OCI-LY3 (cell line): ENCODE data around the gene CASP4.

Experiments
- H2AFZ ChIP-seq: fragments of 200-600, 300-600 bp; shearing (Covaris generic); 2 replicates; pipeline ENCODE4 v1.6.0; 2014; ENCODE audit warnings: antibody characterized with exemption, low read depth, low read length
- H3K27ac ChIP-seq: fragments of 200-600, 300-600 bp; sonication (generic); 2 replicates; pipeline ENCODE4 v1.5.1; 2014; ENCODE audit warnings: mild to moderate bottlenecking, low read length, moderate library complexity, mixed read lengths
- H3K27me3 ChIP-seq: fragments of 200-600, 300-600 bp; sonication (generic); 2 replicates; pipeline ENCODE4 v1.6.1; 2014; ENCODE audit warnings: low read depth, low read length, mixed read lengths
- H3K36me3 ChIP-seq: fragments of 200-600, 300-600 bp; sonication (generic); replicated peaks from 2 replicates; pipeline ENCODE3; 2014; ENCODE audit warnings: low read depth, low read length, mixed read lengths
- H3K4me1 ChIP-seq: fragments of 300-600, 200-600 bp; sonication (generic); 2 replicates; pipeline ENCODE4 v1.6.1; 2014; ENCODE audit warnings: low read length, mixed read lengths
- H3K4me2 ChIP-seq: fragments of 200-600, 300-600 bp; sonication (generic); 2 replicates; pipeline ENCODE4 v1.6.1; 2014; ENCODE audit warnings: low read length, mixed read lengths
- H3K4me3 ChIP-seq: fragments of 300-600, 200-600 bp; sonication (generic); 2 replicates; pipeline ENCODE4 v1.5.1; 2014; ENCODE audit warnings: antibody characterized with exemption, mild to moderate bottlenecking, low read length, moderate library complexity
- H3K79me2 ChIP-seq: fragments of 300-600, 200-600 bp; shearing (Covaris generic); 2 replicates; pipeline ENCODE4 v1.6.1; 2014; ENCODE audit warnings: mild to moderate bottlenecking, low read length, mixed read lengths
- H3K9ac ChIP-seq: fragments of 300-600, 200-600 bp; shearing (Covaris generic); 2 replicates; pipeline ENCODE4 v1.6.0; 2014; ENCODE audit warnings: mild to moderate bottlenecking, low read length, moderate library complexity
- H3K9me3 ChIP-seq: fragments of 200-600, 300-600 bp; shearing (Covaris generic); 2 replicates; pipeline ENCODE4 v1.6.1; 2014; ENCODE audit warnings: low read length, mixed read lengths; ENCODE audit not compliant: insufficient read depth
- H4K20me1 ChIP-seq: fragments of 200-600, 300-600 bp; sonication (generic); 2 replicates; pipeline ENCODE4 v1.6.1; 2016; ENCODE audit warnings: low read length, mixed read lengths; ENCODE audit not compliant: insufficient read depth
- EZH2phosphoT487 ChIP-seq: fragments of 200-600 bp; shearing (Covaris generic); IDR thresholded peaks from 2 replicates; pipeline ENCODE4 v1.6.1; 2018; ENCODE audit warnings: antibody characterized with exemption, mixed run types, low read depth
- TF ChIP-seq, protein P1 (sequence below): fragments of 200-600, 300-600 bp; sonication (generic); IDR thresholded peaks from 2 replicates; pipeline ENCODE4 v1.5.1; 2014; ENCODE audit warnings: antibody characterized with exemption, low read length, low read depth

Gene CASP4

DNA sequence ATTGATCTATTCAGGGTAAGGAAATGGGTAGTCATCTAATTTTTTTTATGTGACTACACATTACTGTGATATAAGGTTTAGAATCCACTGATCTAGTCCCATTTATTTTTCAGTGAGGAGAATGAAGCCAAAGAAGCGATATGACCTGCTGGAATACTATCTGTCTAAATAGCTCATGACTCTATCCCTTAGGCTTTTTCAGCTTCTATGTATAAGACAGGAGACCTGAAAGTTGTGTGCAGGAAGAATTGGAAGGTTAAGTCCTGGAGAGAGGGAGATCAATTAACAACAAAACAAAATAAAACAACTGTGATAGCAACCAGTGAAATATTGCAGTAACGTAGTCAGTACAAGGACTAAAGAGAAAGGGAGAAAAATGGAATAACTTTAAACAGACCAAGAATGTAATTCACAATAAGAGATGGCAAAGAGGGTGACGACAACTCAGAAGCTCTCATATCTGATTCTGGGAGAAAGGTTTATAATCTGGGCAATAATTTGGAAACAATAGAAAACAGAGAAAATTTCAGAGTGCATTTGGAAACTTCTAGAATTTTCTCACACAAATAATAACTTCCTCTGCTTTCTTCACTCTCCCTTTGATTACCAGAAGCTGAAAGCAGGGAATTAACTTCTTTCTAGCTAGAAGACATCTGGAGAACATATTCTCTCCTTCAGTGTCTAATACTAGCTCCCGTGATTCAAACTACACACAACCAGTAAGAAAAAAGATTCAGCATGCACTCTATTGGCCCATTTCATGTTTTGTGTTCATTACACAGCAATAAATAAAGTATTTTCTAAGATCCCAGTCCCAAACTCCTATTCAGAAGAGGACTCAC is 50.9 kb downstream of the CASP4 start:
- H3K9me3 ChIP-seq, result no peaks in the 10 kb centered on the region
- no peaks in the 10 kb centered on the region for H3K36me3 ChIP-seq
- no peaks in the 10 kb centered on the region for H3K79me2 ChIP-seq
- peak overlapping the region; percentile 93 for H2AFZ ChIP-seq
- peak overlapping the region; percentile 72 for H3K4me3 ChIP-seq
- H3K4me2 ChIP-seq, result peak overlapping the region; percentile 70
- peak overlapping the region; percentile 30; the same call in 1 of the 2 replicates for H3K9ac ChIP-seq
- TF ChIP-seq, protein P1, sequence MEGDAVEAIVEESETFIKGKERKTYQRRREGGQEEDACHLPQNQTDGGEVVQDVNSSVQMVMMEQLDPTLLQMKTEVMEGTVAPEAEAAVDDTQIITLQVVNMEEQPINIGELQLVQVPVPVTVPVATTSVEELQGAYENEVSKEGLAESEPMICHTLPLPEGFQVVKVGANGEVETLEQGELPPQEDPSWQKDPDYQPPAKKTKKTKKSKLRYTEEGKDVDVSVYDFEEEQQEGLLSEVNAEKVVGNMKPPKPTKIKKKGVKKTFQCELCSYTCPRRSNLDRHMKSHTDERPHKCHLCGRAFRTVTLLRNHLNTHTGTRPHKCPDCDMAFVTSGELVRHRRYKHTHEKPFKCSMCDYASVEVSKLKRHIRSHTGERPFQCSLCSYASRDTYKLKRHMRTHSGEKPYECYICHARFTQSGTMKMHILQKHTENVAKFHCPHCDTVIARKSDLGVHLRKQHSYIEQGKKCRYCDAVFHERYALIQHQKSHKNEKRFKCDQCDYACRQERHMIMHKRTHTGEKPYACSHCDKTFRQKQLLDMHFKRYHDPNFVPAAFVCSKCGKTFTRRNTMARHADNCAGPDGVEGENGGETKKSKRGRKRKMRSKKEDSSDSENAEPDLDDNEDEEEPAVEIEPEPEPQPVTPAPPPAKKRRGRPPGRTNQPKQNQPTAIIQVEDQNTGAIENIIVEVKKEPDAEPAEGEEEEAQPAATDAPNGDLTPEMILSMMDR, result no peak
- TF ChIP-seq EZH2phosphoT487, result no peak
- H3K27ac ChIP-seq, result no peak overlapping the region
- H4K20me1 ChIP-seq, result no peaks in the 10 kb centered on the region
- H3K27me3 ChIP-seq, result no peaks in the 10 kb centered on the region
- no peaks in the 10 kb centered on the region for H3K4me1 ChIP-seq

DNA sequence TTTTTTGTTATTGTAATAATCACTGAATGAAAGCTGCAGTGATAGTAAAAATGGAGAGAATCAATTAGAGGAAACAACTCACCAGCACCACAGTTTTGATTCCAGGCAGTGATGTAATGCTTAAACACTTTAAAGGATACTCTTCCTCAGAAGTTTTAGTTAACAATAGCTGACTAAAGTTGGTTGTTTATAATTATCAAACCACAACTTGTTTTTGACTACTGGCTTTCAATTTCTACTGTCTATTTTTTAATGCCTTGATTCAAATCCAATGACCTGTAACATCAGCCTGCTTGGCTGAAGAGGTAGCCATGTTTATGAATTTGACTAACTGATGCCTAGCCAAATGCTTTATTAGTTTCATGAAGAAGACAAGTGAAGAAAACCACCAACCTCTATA is 51.9 kb downstream of the CASP4 start:
- no peaks in the 10 kb centered on the region for H3K79me2 ChIP-seq
- H4K20me1 ChIP-seq, result no peaks in the 10 kb centered on the region
- H3K27ac ChIP-seq, result no peak overlapping the region
- no peaks in the 10 kb centered on the region for H3K9me3 ChIP-seq
- TF ChIP-seq, protein P1, result no peak
- TF ChIP-seq EZH2phosphoT487, result no peak
- H3K4me2 ChIP-seq, result no peak overlapping the region
- no peak overlapping the region for H2AFZ ChIP-seq
- H3K9ac ChIP-seq, result no peak overlapping the region
- no peaks in the 10 kb centered on the region for H3K36me3 ChIP-seq
- H3K4me3 ChIP-seq, result no peak overlapping the region
- no peaks in the 10 kb centered on the region for H3K4me1 ChIP-seq
- no peaks in the 10 kb centered on the region for H3K27me3 ChIP-seq

DNA sequence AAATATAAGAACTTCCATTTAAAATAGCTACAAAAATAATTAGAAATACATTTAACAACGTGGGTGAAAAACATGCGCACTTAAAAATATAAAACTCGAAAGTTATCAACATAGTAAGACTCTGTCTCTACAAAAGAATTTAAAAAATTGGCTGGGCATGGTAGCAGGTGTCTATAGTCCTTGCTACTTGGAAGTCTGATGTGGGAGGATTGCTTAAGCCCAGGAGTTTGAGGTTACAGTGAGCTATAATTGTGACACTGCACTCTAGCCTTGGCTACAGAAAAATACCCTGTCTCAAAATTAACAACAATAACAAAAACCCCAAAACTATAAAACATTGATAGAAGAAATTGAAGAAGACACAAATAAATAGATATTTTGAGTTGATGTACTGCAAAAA is 56.3 kb downstream of the CASP4 start:
- Histone ChIP-seq H3K9ac (no peak overlapping the region), H4K20me1 (no peaks in the 10 kb centered on the region), H3K4me1 (no peaks in the 10 kb centered on the region), H3K79me2 (no peaks in the 10 kb centered on the region), H3K9me3 (no peaks in the 10 kb centered on the region), H3K36me3 (no peaks in the 10 kb centered on the region), H3K4me2 (no peak overlapping the region), H2AFZ (no peak overlapping the region), H3K27ac (no peak overlapping the region), H3K4me3 (no peak overlapping the region), H3K27me3 (no peaks in the 10 kb centered on the region)
- TF ChIP-seq, protein P1, result no peak
- no peak for TF ChIP-seq EZH2phosphoT487

DNA sequence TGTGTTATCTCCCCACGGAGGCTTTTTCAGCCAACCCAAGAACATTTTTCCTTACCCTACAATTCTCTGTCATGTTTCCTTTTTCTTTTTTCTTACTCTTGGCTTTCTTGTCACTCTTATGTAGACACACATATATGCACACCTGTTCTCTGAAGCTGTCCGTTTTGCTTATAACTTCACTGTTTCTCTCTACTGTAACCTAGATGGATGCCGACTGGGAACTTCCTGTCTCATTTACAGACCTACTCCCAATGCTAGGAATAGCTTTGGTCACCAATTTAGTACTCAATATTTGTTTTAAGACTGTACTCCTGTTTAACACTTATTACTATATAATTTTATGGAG is 60.2 kb downstream of the CASP4 start:
- Histone ChIP-seq H3K9me3 (no peaks in the 10 kb centered on the region), H3K27ac (no peak overlapping the region), H3K4me1 (no peaks in the 10 kb centered on the region), H3K4me2 (no peak overlapping the region), H3K4me3 (no peak overlapping the region), H3K79me2 (no peaks in the 10 kb centered on the region), H3K27me3 (no peaks in the 10 kb centered on the region), H3K36me3 (no peaks in the 10 kb centered on the region), H4K20me1 (no peaks in the 10 kb centered on the region), H3K9ac (no peak overlapping the region), H2AFZ (no peak overlapping the region)
- TF ChIP-seq EZH2phosphoT487, result no peak
- TF ChIP-seq, protein P1, result no peak
